ENCODE data around the gene PMAIP1. TPM values are rescaled to one million over a fixed set of nuclear protein-coding genes. Genes with fewer than 3 reads are reported as not detected.

Gene PMAIP1
- total and polyA plus RNA-seq, 7 experiments from 2014 or later, result 1.5 to 95.1 (median 6.6) TPM

Other genes with a start within 250 kb of the PMAIP1 start
- gene CCBE1, start 202.6 kb upstream of the PMAIP1 start, total RNA-seq, result not detected
- gene CCBE1, start 202.6 kb upstream of the PMAIP1 start, polyA plus RNA-seq, result not detected

Measured in naive thymus-derived CD4-positive, alpha-beta T cell (primary cell).